Esophagus (tissue), 2 donors: ENCODE results near the gene VDAC1. TPM values are rescaled to one million over a fixed set of nuclear protein-coding genes. Genes with fewer than 3 reads are reported as not detected.
A peak's percentile ranks its signal among the peaks of the same experiment; 100 is the strongest.
"Not testable (repeated sequence)": the region's sequence is repeated elsewhere in the genome, so short reads cannot be mapped to it uniquely, and the experiment has no call there.

Experiments used
- H3K27ac ChIP-seq, 2 donors: one replicate each; pipeline ENCODE4 v1.5.1; 2013; ENCODE audit warnings: low read depth in 2 of 2, mild to moderate bottlenecking in 2 of 2, inconsistent platforms in 1 of 2, low read length in 1 of 2, moderate library complexity in 1 of 2
- H3K27me3 ChIP-seq, 2 donors: one replicate each; pipeline ENCODE4 v1.6.1; 2013; ENCODE audit warnings: low read length in 2 of 2, control low read depth in 1 of 2, mild to moderate bottlenecking in 1 of 2; ENCODE audit not compliant: insufficient read depth in 2 of 2, control insufficient read depth in 1 of 2
- H3K36me3 ChIP-seq, 2 donors: one replicate each; pipeline ENCODE4 v1.6.1; 2013; ENCODE audit warnings: low read length in 1 of 2; ENCODE audit not compliant: control insufficient read depth in 2 of 2, insufficient read depth in 2 of 2
- H3K4me1 ChIP-seq, 2 donors: one replicate each; pipeline ENCODE4 v1.6.1; 2013; ENCODE audit warnings: low read length in 1 of 2; ENCODE audit not compliant: control insufficient read depth in 2 of 2, insufficient read depth in 2 of 2
- H3K4me3 ChIP-seq, 2 donors: one replicate each; pipeline ENCODE4 v1.5.1; 2013; ENCODE audit warnings: low read length in 2 of 2, mild to moderate bottlenecking in 2 of 2, low read depth in 1 of 2, moderate library complexity in 1 of 2
- H3K9me3 ChIP-seq, 2 donors: one replicate each; pipeline ENCODE4 v1.6.1; 2013; ENCODE audit warnings: mild to moderate bottlenecking in 2 of 2, low read depth in 1 of 2, low read length in 1 of 2, moderate library complexity in 1 of 2; ENCODE audit not compliant: control insufficient read depth in 2 of 2, insufficient read depth in 1 of 2
- WGBS, 2 donors: extraction: QIAGEN DNeasy Blood & Tissue Kit; methylation state at CpG; one replicate each; pipeline ENCODE4 v1.1.7; 2013; 5-methylcytosine and 5-hydroxymethylcytosine counted together
- polyA plus RNA-seq, 2 donors: library from polyadenylated mRNA; stranded (reverse); fragments of 200-250 nt; gene quantifications; one replicate each; pipeline ENCODE4 v1.2.3, GENCODE V29; 2013
- donor health status: healthy with polysubstance abuse.
- donor health status: Bipolar disorder and iron deficiency.

VDAC1 gene
- polyA plus RNA-seq, 2 donors, result 154 to 167 TPM

GRCh38 chr5:133975546-133975945 lies 29.2 kb downstream of the VDAC1 start:
- not testable (repeated sequence) for H3K4me3 ChIP-seq, H3K27me3 ChIP-seq, H3K9me3 ChIP-seq, H3K27ac ChIP-seq, H3K4me1 ChIP-seq
- H3K36me3 ChIP-seq, result peaks cover 6 to 15% of the 10 kb centered on the region in 2 donors
- WGBS, 2 donors, result 93 to 97% methylated on average over 16 of the region's 16 CpGs

- 74 to 81% methylated on average over 6 of the region's 6 CpGs for WGBS, 2 donors
- Histone ChIP-seq H3K27ac (no peak overlapping the region), H3K36me3 (peaks cover 3 to 15% of the 10 kb centered on the region in 2 donors), H3K4me1 (no peaks in the 10 kb centered on the region), H3K9me3 (no peaks in the 10 kb centered on the region), H3K27me3 (no peaks in the 10 kb centered on the region), H3K4me3 (no peak overlapping the region)
Measured at GRCh38 chr5:133974142-133974541, 30.6 kb downstream of the VDAC1 start.

- Histone ChIP-seq H3K9me3 (no peaks in the 10 kb centered on the region), H3K27me3 (no peaks in the 10 kb centered on the region), H3K36me3 (peaks cover 0 to 9% of the 10 kb centered on the region in 2 donors), H3K4me1 (no peaks in the 10 kb centered on the region), H3K27ac (no peak overlapping the region), H3K4me3 (no peak overlapping the region)
- WGBS, 2 donors, result 82 to 86% methylated on average over 2 of the region's 2 CpGs
Measured at GRCh38 chr5:133970325-133970909, 34.4 kb downstream of the VDAC1 start.

- Histone ChIP-seq H3K36me3 (peaks cover 0 to 8% of the 10 kb centered on the region in 2 donors), H3K27ac (peak overlapping the region in 1 of 2 donors; percentile 24), H3K4me1 (no peaks in the 10 kb centered on the region), H3K9me3 (no peaks in the 10 kb centered on the region), H3K4me3 (no peak overlapping the region), H3K27me3 (no peaks in the 10 kb centered on the region)
- WGBS, 2 donors, result 74 to 82% methylated on average over 7 of the region's 7 CpGs
Measured at GRCh38 chr5:133969654-133970324, 35.0 kb downstream of the VDAC1 start.

- peak within 1 kb of the TSS; percentile 81 to 95 for H3K27ac ChIP-seq
- peaks cover 0 to 2% of the 10 kb centered on the region in 2 donors for H3K36me3 ChIP-seq
- WGBS, 2 donors, result 0% methylated on average over 48 of the region's 48 CpGs
- no peaks in the 10 kb centered on the region for H3K9me3 ChIP-seq
- H3K27me3 ChIP-seq, result no peaks in the 10 kb centered on the region
- peak within 1 kb of the TSS; percentile 96 to 98 for H3K4me3 ChIP-seq
- H3K4me1 ChIP-seq, result no peaks in the 10 kb centered on the region
Measured at GRCh38 chr5:133968204-133968980, 36.4 kb downstream of the VDAC1 start, which contains the start of gene C5orf15. C5orf15 (minus strand) TSS chr5:133968625; CDS start chr5:133968584, 41 bp downstream.

GRCh38 chr5:133967698-133968203 lies 37.0 kb downstream of the VDAC1 start:
- Histone ChIP-seq H3K36me3 (no peaks in the 10 kb centered on the region), H3K27ac (peak overlapping the region; percentile 81 to 95), H3K27me3 (no peaks in the 10 kb centered on the region), H3K4me3 (peak overlapping the region; percentile 96 to 98), H3K4me1 (no peaks in the 10 kb centered on the region), H3K9me3 (no peaks in the 10 kb centered on the region)
- 1% methylated on average over 12 of the region's 12 CpGs for WGBS, 2 donors

GRCh38 chr5:133967124-133967523 lies 37.7 kb downstream of the VDAC1 start:
- no peaks in the 10 kb centered on the region for H3K4me1 ChIP-seq

GRCh38 chr5:133966090-133966489 lies 38.7 kb downstream of the VDAC1 start:
- Histone ChIP-seq H3K4me3 (no peak overlapping the region), H3K9me3 (no peaks in the 10 kb centered on the region), H3K4me1 (no peaks in the 10 kb centered on the region), H3K27ac (no peak overlapping the region), H3K27me3 (no peaks in the 10 kb centered on the region), H3K36me3 (no peaks in the 10 kb centered on the region)
- 94 to 98% methylated on average over 10 of the region's 10 CpGs for WGBS, 2 donors

More at GRCh38 chr5:133967124-133967523, 37.7 kb downstream of the VDAC1 start:
- H3K9me3 ChIP-seq, result no peaks in the 10 kb centered on the region
- no peaks in the 10 kb centered on the region for H3K27me3 ChIP-seq
- H3K27ac ChIP-seq, result no peak overlapping the region
- H3K4me3 ChIP-seq, result peak overlapping the region in 1 of 2 donors; percentile 96
- 62 to 63% methylated on average over 5 of the region's 5 CpGs for WGBS, 2 donors
- H3K36me3 ChIP-seq, result no peaks in the 10 kb centered on the region

GRCh38 chr5:133963493-133964128 lies 41.2 kb downstream of the VDAC1 start:
- Histone ChIP-seq H3K36me3 (no peaks in the 10 kb centered on the region), H3K9me3 (no peaks in the 10 kb centered on the region), H3K27me3 (no peaks in the 10 kb centered on the region), H3K4me3 (no peak overlapping the region), H3K27ac (no peak overlapping the region), H3K4me1 (no peaks in the 10 kb centered on the region)
- 92 to 94% methylated on average over 2 of the region's 2 CpGs for WGBS, 2 donors
